Esophagus squamous epithelium (tissue), 5 donors: ENCODE measurements around the gene PITPNM3. TPM values are rescaled to one million over a fixed set of nuclear protein-coding genes. Genes with fewer than 3 reads are reported as not detected.

Source experiments
- DNase-seq: peaks from one replicate; lab custom pipeline; 2025; lab: John Stamatoyannopoulos, UW
- H3K27ac ChIP-seq, 4 donors: fragments of 200-600 bp; sonication (generic); one replicate each; pipeline ENCODE4 v1.5.1; 2016 to 2019; ENCODE audit warnings: mild to moderate bottlenecking in 1 of 4
- H3K27me3 ChIP-seq, 4 donors: fragments of 200-600 bp; sonication (generic); 1 replicate in 3 of 4; 2 replicates in 1 of 4; pipeline versions ENCODE4 v1.5.1 to v1.6.0; 2017 to 2021; ENCODE audit warnings: antibody characterized with exemption in 1 of 4
- H3K36me3 ChIP-seq, 3 donors: fragments of 200-600 bp; sonication (generic); one replicate each; pipeline ENCODE4 v1.5.1; 2016 to 2019
- H3K4me1 ChIP-seq, 3 donors: fragments of 200-600 bp; sonication (generic); one replicate each; pipeline ENCODE4 v1.5.1; 2017 to 2019
- H3K4me3 ChIP-seq, 4 donors: fragments of 200-600 bp; sonication (generic); 1 replicate in 3 of 4; 2 replicates in 1 of 4; pipeline ENCODE4 v1.5.1; 2016 to 2019; ENCODE audit warnings: mild to moderate bottlenecking in 2 of 4, moderate library complexity in 1 of 4
- H3K9me3 ChIP-seq, 3 donors: fragments of 200-600 bp; sonication (generic); one replicate each; pipeline ENCODE4 v1.5.1; 2016 to 2019
- POLR2A ChIP-seq, 4 donors: fragments of 450-650 bp; IDR thresholded peaks; one replicate each; pipeline ENCODE4 v1.6.1; 2017; ENCODE audit warnings: antibody characterized with exemption in 4 of 4, mild to moderate bottlenecking in 4 of 4, moderate library complexity in 3 of 4
- WGBS, 2 donors: methylation state at CpG; one replicate each; pipeline ENCODE4 v1.1.5; 2018; 5-methylcytosine and 5-hydroxymethylcytosine counted together
- intact Hi-C: fragments of 100-400 bp; cut with DNase I; formaldehyde crosslinking; loops from one replicate; pipeline ENCODE4 v1.15.0; 2022
- total RNA-seq, 4 donors: library from RNA; depleted of rRNA; stranded (reverse); fragments of >200 nt; gene quantifications; one replicate each; pipeline ENCODE4 v1.1.0, GENCODE V29; 2016
- TF ChIP-seq, protein P1 (sequence below), 6 experiments: fragments of 450-650 bp in 4 of 6; fragments of 200-600 bp in 2 of 6; sonication (generic) in 2 of 6; IDR thresholded peaks; one replicate each; pipeline ENCODE4 v1.5.1; 2016 to 2019; ENCODE audit warnings: antibody characterized with exemption in 6 of 6, mild to moderate bottlenecking in 4 of 6, moderate library complexity in 4 of 6
- donor health status: DM: yes; HTN: yes; CAD: no.

The PITPNM3 gene
- total RNA-seq, 4 donors from 2014 or later = 14.0 to 33.4 (median 21.5) TPM

DNA sequence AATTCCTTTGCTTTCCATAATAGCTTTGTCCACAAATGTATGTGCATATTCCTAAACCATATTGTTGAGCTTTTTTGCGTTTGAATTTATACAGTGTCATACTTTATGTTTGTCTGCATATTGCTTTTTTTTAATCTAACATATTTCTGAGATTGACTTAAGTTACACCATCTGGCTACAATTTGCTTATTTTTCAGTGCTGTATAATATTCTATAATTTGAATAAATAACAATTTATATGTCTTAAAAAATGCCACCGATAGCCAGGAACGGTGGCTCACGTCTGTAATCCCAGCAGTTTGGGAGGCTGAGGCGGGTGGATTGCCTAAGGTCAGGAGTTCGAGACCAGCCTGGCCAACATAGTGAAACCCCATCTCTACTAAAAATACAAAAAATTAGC lies 113.6 kb downstream of the PITPNM3 start:
- Histone ChIP-seq H3K4me1 (peaks cover 7 to 20% (median 14%) of the 10 kb centered on the region in 3 donors), H3K27ac (no peak overlapping the region), H3K4me3 (no peak overlapping the region), H3K36me3 (peaks cover 0 to 6% (median 0%) of the 10 kb centered on the region in 3 donors), H3K27me3 (peaks cover 0 to 27% (median 2%) of the 10 kb centered on the region in 4 donors), H3K9me3 (no peaks in the 10 kb centered on the region)
- intact Hi-C loops = no loop called here
- 63 to 73% methylated on average over 6 of the region's 6 CpGs for WGBS, 2 donors
- DNase-seq = no peak
- TF ChIP-seq, protein P1, sequence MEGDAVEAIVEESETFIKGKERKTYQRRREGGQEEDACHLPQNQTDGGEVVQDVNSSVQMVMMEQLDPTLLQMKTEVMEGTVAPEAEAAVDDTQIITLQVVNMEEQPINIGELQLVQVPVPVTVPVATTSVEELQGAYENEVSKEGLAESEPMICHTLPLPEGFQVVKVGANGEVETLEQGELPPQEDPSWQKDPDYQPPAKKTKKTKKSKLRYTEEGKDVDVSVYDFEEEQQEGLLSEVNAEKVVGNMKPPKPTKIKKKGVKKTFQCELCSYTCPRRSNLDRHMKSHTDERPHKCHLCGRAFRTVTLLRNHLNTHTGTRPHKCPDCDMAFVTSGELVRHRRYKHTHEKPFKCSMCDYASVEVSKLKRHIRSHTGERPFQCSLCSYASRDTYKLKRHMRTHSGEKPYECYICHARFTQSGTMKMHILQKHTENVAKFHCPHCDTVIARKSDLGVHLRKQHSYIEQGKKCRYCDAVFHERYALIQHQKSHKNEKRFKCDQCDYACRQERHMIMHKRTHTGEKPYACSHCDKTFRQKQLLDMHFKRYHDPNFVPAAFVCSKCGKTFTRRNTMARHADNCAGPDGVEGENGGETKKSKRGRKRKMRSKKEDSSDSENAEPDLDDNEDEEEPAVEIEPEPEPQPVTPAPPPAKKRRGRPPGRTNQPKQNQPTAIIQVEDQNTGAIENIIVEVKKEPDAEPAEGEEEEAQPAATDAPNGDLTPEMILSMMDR (IDR thresholded peaks at IDR 0.05) = no peak
- no peak for TF ChIP-seq POLR2A (IDR thresholded peaks at IDR 0.05)

DNA sequence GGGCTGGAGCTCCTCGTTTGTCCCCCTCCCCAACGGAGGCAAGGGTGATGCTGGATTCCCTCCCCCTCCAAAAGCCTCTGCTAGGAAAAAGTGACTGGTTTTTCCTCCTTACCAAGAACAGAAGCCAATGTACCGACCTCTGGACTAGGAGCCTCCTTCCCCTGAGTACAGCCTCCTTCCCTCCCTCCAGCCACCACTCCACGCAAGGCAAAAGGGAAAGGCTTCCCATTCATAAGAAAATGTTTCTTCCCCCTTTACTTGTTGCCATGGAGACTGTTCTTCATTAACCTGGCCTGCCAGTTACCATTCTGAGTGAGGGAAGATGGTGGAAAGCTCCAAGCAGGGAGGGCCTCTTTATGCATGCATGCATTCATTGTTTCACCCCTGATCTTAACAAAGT lies 116.4 kb downstream of the PITPNM3 start:
- H3K36me3 ChIP-seq = no peaks in the 10 kb centered on the region
- H3K27me3 ChIP-seq = peaks cover 0 to 49% (median 4%) of the 10 kb centered on the region in 4 donors
- TF ChIP-seq, protein P1 (IDR thresholded peaks at IDR 0.05) = no peak
- TF ChIP-seq POLR2A (IDR thresholded peaks at IDR 0.05) = no peak
- WGBS, 2 donors = 32 to 65% methylated on average over 2 to 4 of the region's 4 CpGs
- H3K4me1 ChIP-seq = peaks cover 7 to 19% (median 13%) of the 10 kb centered on the region in 3 donors
- no peak overlapping the region for H3K27ac ChIP-seq
- no peak for DNase-seq
- no peak overlapping the region for H3K4me3 ChIP-seq
- intact Hi-C loops = no loop called here
- no peaks in the 10 kb centered on the region for H3K9me3 ChIP-seq

DNA sequence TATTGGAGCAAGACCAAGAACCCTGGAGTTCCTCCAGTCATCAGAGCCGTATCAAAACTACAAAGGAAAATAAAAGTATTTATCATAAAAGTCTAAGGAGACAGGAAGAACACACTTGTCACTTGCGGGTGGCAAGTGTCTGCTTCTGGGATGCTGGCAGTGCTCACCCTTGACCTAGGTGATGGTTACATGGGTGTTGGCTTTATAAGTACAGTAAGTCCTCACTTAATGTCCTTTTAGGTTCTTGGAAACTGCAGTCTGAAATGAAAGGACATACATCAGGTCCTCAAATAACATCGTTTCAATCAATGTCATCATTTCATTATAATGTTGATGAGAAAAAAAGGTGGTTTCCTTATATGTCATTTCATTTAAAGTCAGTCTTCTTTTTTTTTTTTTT lies 118.4 kb downstream of the PITPNM3 start:
- H3K4me1 ChIP-seq = no peaks in the 10 kb centered on the region
- no peak overlapping the region for H3K27ac ChIP-seq
- 37 to 43% methylated on average over 3 of the region's 3 CpGs for WGBS, 2 donors
- intact Hi-C loops = no loop called here
- H3K4me3 ChIP-seq = no peak overlapping the region
- H3K27me3 ChIP-seq = peaks cover 0 to 49% (median 4%) of the 10 kb centered on the region in 4 donors
- no peaks in the 10 kb centered on the region for H3K9me3 ChIP-seq
- TF ChIP-seq, protein P1 (IDR thresholded peaks at IDR 0.05) = no peak
- no peak for TF ChIP-seq POLR2A (IDR thresholded peaks at IDR 0.05)
- no peaks in the 10 kb centered on the region for H3K36me3 ChIP-seq
- DNase-seq = no peak

DNA sequence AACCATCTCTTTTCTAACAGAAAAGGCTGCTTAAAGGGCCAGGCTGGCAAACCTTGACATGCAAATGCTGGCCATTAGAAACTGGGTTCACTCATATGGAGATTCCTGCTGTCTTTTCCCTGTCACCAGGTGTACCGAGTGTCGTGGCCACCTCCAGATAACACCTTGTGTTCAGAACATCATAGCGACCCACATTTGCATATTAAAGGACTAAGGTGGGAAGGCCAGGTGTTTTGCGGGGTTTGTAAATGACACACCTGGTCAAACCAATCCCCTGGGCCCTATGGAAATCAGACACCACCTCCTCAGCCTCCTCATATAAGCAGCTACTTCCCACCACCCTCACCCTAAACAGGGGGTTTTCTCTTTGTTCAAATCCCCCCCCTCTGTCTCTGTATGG lies 118.9 kb downstream of the PITPNM3 start:
- WGBS, 2 donors = 46 to 56% methylated on average over 3 to 4 of the region's 4 CpGs
- Histone ChIP-seq H3K27me3 (peaks cover 0 to 49% (median 4%) of the 10 kb centered on the region in 4 donors), H3K4me1 (no peaks in the 10 kb centered on the region), H3K36me3 (no peaks in the 10 kb centered on the region), H3K27ac (no peak overlapping the region), H3K4me3 (no peak overlapping the region), H3K9me3 (no peaks in the 10 kb centered on the region)
- DNase-seq = no peak
- intact Hi-C loops = no loop called here
- TF ChIP-seq, protein P1 (IDR thresholded peaks at IDR 0.05) = no peak
- TF ChIP-seq POLR2A (IDR thresholded peaks at IDR 0.05) = no peak

DNA sequence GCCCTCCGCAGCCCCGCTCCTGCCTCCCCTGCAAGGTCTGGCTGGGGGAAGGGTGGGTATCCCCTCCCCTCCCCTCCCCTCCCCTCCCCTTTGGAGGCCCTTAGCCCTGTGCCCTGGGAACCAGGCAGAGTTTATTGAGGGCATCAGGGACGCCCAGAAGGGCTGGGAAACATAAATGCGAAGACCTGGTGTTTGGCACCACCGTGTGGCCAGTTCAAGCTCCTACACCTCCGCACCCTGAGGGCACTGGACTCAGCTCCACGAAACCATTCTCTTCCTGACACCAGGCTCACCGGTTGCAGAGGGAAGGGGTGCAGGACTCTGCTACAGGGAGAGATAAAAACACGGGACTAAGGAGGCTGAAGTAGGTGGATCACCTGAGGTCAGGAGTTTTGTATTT lies 120.4 kb downstream of the PITPNM3 start:
- TF ChIP-seq, protein P1 (IDR thresholded peaks at IDR 0.05) = peak; percentile 54 to 84 (median 77)
- TF ChIP-seq POLR2A (IDR thresholded peaks at IDR 0.05) = no peak
- intact Hi-C loops = no loop called here
- peak; percentile 14 for DNase-seq
- WGBS, 2 donors = 10 to 16% methylated on average over 9 of the region's 9 CpGs
- Histone ChIP-seq H3K4me3 (no peak overlapping the region), H3K27ac (no peak overlapping the region), H3K9me3 (peaks cover 0 to 4% (median 1%) of the 10 kb centered on the region in 3 donors), H3K4me1 (no peaks in the 10 kb centered on the region), H3K36me3 (no peaks in the 10 kb centered on the region), H3K27me3 (peaks cover 0 to 42% (median 4%) of the 10 kb centered on the region in 4 donors)
